NCI-H2107 treated with DMSO at 0.1 percent for 48 hours (cell line): ENCODE results near the gene CBX4.
"Not testable (repeated sequence)": the region's sequence is repeated elsewhere in the genome, so short reads cannot be mapped to it uniquely, and the experiment has no call there.

ENCODE experiments used
- DNase-seq: peaks from one replicate; lab custom pipeline; 2025; ENCODE audit not compliant: unreplicated experiment; lab: John Stamatoyannopoulos, UW

The CBX4 gene

GRCh38 chr17:79861413-79862216 lies 22.4 kb upstream of the CBX4 start:
- DNase-seq: no peak

- DNase-seq: no peak
Measured at GRCh38 chr17:79859676-79860615, 20.7 kb upstream of the CBX4 start.

GRCh38 chr17:79857095-79857494 lies 17.9 kb upstream of the CBX4 start:
- DNase-seq: no peak

GRCh38 chr17:79855331-79856124 lies 16.3 kb upstream of the CBX4 start:
- DNase-seq: no peak

- no peak for DNase-seq
Measured at GRCh38 chr17:79854080-79855060, 15.1 kb upstream of the CBX4 start.

- DNase-seq: not testable (repeated sequence)
Measured at GRCh38 chr17:79853168-79853567, 13.9 kb upstream of the CBX4 start.

GRCh38 chr17:79852748-79853147 lies 13.5 kb upstream of the CBX4 start:
- DNase-seq: no peak

GRCh38 chr17:79851461-79851817 lies 12.2 kb upstream of the CBX4 start:
- no peak for DNase-seq

- DNase-seq: no peak
Measured at GRCh38 chr17:79850571-79851460, 11.6 kb upstream of the CBX4 start.

GRCh38 chr17:79849953-79850352 lies 10.7 kb upstream of the CBX4 start:
- DNase-seq: no peak

- no peak for DNase-seq
Measured at GRCh38 chr17:79848370-79848766, 9.1 kb upstream of the CBX4 start.

GRCh38 chr17:79847698-79848369 lies 8.6 kb upstream of the CBX4 start:
- DNase-seq: no peak

GRCh38 chr17:79845601-79845949 lies 6.3 kb upstream of the CBX4 start:
- DNase-seq: no peak

- peak; percentile 24 for DNase-seq
Measured at GRCh38 chr17:79844869-79845600, 5.8 kb upstream of the CBX4 start.

GRCh38 chr17:79843816-79844800 lies 4.9 kb upstream of the CBX4 start:
- DNase-seq: no peak

- no peak for DNase-seq
Measured at GRCh38 chr17:79843474-79843815, 4.2 kb upstream of the CBX4 start.
